ENCODE results near the gene PRICKLE4. TPM values are rescaled to one million over a fixed set of nuclear protein-coding genes. Genes with fewer than 3 reads are reported as not detected.

Gene PRICKLE4
- total RNA-seq, 1 donor from 2014 or later: 0.88 TPM

DNA sequence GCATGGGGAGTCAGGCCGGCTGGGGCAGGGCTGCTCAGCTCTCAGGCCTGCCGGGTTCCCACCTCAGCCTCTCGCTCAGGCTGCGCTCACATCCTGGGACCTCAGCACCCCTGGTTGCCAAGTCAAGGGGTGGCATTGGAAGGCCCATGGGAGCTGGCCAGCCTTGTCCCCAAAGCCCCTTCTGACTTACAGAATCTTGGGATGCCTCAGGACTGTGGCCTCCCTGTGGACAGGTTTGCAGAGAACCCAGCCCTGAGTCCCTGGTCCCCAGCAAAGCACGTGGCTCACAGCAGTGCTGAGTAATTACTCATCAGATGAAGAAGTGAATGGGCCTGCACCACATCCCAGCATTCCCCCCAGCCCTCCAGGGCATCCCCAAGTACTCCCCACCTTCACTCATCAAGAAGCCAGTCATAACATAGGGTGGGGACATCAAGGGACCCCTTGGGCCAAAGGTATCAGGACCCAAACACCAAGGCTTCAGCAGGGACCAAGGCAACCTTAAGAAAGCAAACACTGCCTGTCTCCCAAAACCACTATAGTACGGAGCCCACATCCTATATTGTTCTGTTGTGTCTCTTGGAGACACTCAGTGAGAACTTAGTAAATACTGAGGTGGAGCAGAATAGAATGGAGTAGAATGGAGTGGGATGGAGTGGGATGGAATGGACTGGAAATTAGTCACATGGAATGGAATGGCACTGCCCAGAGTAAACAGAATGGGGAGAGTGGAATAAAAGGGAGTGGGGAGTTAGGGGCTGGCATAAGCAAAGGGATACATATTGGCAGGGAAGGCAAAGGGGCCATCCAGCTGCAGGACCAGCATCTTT lies 37.0 kb upstream of the PRICKLE4 start:
- H3K4me3 ChIP-seq: no peak overlapping the region
- intact Hi-C loops (cut with micrococcal nuclease): no loop called here
- H3K27ac ChIP-seq (replicated peaks): no peak overlapping the region
- no peak for DNase-seq
- no peaks in the 10 kb centered on the region for H3K36me3 ChIP-seq
- H3K4me1 ChIP-seq: no peaks in the 10 kb centered on the region
- no peaks in the 10 kb centered on the region for H3K27me3 ChIP-seq (ENCODE audit: low read depth)
- H3K9me3 ChIP-seq (replicated peaks): no peaks in the 10 kb centered on the region
- TF ChIP-seq, protein P1, sequence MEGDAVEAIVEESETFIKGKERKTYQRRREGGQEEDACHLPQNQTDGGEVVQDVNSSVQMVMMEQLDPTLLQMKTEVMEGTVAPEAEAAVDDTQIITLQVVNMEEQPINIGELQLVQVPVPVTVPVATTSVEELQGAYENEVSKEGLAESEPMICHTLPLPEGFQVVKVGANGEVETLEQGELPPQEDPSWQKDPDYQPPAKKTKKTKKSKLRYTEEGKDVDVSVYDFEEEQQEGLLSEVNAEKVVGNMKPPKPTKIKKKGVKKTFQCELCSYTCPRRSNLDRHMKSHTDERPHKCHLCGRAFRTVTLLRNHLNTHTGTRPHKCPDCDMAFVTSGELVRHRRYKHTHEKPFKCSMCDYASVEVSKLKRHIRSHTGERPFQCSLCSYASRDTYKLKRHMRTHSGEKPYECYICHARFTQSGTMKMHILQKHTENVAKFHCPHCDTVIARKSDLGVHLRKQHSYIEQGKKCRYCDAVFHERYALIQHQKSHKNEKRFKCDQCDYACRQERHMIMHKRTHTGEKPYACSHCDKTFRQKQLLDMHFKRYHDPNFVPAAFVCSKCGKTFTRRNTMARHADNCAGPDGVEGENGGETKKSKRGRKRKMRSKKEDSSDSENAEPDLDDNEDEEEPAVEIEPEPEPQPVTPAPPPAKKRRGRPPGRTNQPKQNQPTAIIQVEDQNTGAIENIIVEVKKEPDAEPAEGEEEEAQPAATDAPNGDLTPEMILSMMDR (IDR thresholded peaks at IDR 0.05; ENCODE audit: borderline replicate concordance): no peak

DNA sequence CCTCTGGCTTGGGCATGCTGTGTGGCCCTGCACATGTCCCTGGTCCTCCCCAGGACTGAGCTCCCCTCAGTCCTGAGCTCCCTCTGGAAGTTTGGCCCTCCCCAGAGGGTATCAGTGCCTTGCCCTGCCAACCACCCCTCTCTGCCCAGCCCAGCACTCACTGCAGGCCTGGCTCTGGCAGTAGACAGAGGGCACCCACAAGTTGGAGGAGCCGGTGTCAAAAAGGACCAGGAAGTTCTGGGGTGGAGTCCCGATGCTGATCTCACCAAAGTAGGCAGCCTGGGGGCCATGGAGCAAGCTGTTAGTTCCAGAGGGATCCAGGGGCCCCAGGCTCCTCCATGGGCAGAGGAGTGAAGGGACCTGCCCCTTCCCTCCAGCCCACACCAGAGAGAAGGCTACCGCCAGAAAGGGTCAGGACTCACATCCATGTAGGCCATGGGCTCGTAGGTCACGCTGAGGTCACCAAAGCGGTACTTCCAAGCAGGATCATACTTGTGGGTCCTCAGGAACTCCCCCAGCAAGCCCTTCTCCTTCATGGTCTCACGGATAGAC lies 36.3 kb upstream of the PRICKLE4 start:
- no peak overlapping the region for H3K27ac ChIP-seq (replicated peaks)
- TF ChIP-seq, protein P1 (IDR thresholded peaks at IDR 0.05; ENCODE audit: borderline replicate concordance): no peak
- intact Hi-C loops (cut with micrococcal nuclease): no loop called here
- no peaks in the 10 kb centered on the region for H3K36me3 ChIP-seq
- H3K4me3 ChIP-seq: no peak overlapping the region
- H3K4me1 ChIP-seq: no peaks in the 10 kb centered on the region
- no peak for DNase-seq
- H3K27me3 ChIP-seq (ENCODE audit: low read depth): no peaks in the 10 kb centered on the region
- no peaks in the 10 kb centered on the region for H3K9me3 ChIP-seq (replicated peaks)

DNA sequence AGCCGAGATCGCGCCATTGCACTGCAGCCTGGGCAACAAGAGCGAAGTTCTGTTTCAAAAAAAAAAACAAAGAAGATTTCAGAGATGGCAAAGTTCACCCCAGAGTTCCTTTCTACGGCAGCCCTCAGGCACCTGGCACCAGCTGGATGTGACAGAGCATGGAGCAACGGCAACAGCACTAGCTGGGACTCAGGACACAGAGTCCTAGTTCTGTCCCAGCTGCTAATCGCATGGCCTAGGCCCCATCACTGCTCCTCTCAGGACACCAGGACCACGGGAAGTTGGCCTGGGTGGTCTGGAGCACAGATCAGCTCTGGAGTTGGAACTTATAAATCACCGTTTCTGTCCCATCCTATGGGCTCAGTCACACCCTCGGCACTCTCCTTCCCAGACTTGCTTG lies 34.5 kb upstream of the PRICKLE4 start:
- Histone ChIP-seq H3K27ac (replicated peaks) (no peak overlapping the region), H3K9me3 (replicated peaks) (no peaks in the 10 kb centered on the region), H3K4me3 (no peak overlapping the region), H3K36me3 (no peaks in the 10 kb centered on the region), H3K4me1 (no peaks in the 10 kb centered on the region), H3K27me3 (ENCODE audit: low read depth) (no peaks in the 10 kb centered on the region)
- DNase-seq: no peak
- TF ChIP-seq, protein P1 (IDR thresholded peaks at IDR 0.05; ENCODE audit: borderline replicate concordance): no peak
- intact Hi-C loops (cut with micrococcal nuclease): no loop called here

DNA sequence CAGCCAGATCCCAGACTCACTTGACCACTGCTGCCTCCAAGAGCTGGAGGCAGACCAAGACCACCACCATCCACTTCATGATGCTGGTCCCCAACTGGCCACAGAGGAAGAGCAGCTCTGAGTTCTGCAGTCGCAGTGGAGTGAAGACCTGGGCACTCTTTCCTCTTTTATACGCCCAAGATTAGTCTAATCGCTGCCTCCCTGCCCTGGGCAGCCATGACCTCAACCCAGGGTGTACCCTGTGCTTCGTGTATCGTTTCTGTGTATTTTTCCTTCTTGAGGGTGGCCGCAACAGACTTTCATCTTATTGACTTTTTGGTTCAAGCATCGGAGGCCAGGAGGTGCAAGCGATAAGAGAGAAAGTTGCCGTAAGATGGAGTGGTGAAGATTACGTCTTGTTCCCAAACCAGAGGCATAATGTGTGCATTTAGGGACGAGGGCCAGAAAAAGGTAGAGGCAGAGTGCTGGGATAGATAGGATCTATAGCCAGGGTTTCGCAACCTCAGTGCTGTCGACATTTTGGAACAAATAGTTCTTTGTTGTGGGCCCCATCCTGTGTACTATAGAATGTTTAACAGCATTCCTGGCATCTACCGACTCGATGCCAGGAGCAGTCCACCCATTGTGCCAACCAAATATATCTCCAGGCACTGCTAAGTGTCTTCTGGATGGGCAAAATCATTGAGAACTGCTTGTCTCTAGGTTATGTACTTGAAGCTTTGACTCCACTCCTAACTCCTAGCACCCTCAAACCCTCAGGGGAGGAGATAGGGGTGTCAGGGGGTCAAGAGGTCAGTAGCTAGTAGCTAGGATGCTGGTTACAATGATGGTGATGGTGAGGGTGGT lies 33.1 kb upstream of the PRICKLE4 start, which contains the start of gene PGC:
Gene PGC (minus strand): TSS at position 142 of the 846 bp plus-strand sequence. CDS start 63 bp downstream, at position 79.
- no peak for DNase-seq
- no peaks in the 10 kb centered on the region for H3K36me3 ChIP-seq
- no peaks in the 10 kb centered on the region for H3K4me1 ChIP-seq
- intact Hi-C loops (cut with micrococcal nuclease): no loop called here
- H3K27ac ChIP-seq (replicated peaks): no peak within 1 kb of the TSS
- H3K9me3 ChIP-seq (replicated peaks): no peaks in the 10 kb centered on the region
- no peaks in the 10 kb centered on the region for H3K27me3 ChIP-seq (ENCODE audit: low read depth)
- TF ChIP-seq, protein P1 (IDR thresholded peaks at IDR 0.05; ENCODE audit: borderline replicate concordance): no peak
- no peak within 1 kb of the TSS for H3K4me3 ChIP-seq

DNA sequence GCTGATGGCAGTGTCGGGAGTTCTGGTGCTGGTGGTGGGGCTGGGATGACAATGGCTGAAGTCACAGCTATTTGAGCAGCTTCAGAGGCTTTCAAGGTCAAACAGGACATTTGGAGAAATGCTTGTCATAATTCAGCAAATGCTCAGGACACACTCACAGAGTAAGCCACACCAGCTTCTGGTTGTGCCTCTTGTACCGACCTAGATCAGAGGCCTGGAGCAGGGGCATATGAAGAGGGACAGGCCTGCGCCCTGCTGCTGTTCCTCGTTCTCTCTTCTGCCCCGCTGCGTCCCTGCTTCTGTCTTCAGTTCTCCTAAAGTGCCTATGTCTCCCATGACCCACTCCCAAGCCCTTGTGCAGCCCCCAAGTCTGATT lies 32.5 kb upstream of the PRICKLE4 start:
- H3K27me3 ChIP-seq (ENCODE audit: low read depth): no peaks in the 10 kb centered on the region
- no peak overlapping the region for H3K4me3 ChIP-seq
- H3K36me3 ChIP-seq: no peaks in the 10 kb centered on the region
- intact Hi-C loops (cut with micrococcal nuclease): no loop called here
- TF ChIP-seq, protein P1 (IDR thresholded peaks at IDR 0.05; ENCODE audit: borderline replicate concordance): no peak
- no peaks in the 10 kb centered on the region for H3K9me3 ChIP-seq (replicated peaks)
- H3K4me1 ChIP-seq: no peaks in the 10 kb centered on the region
- DNase-seq: no peak
- H3K27ac ChIP-seq (replicated peaks): no peak overlapping the region

All from left ventricle myocardium inferior (tissue), 1 donor.